ENCODE measurements around the gene TMEM125.

TMEM125 gene

DNA sequence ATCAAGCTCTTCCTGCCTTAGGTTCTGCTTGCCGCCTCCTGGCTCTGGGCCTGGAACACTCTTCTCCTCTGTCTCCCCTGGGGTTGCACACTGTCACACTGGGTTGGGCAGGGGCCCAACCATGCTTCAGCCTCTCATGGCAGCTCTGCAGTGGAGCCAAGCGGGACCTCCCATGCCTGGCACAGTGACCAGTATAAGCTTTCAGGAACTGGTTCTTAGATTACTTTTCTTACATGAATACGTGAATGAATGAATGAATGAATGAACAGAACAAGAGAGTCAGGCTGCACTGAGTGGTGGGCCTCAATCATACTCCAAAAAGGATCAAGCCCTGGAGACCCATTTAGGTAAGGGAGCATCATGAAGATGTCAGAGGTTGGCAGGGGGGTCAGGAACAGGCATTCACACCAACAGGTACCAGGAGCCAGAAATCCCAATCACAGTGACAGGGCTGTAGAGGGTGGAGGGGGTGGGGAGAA, 30.8 kb upstream of the TMEM125 start:
- Histone ChIP-seq H4K20me1 (ENCODE audit: insufficient read depth, low read length, poor library complexity, severe bottlenecking) (no peaks in the 10 kb centered on the region), H3K79me2 (ENCODE audit: insufficient read depth, low read length) (no peaks in the 10 kb centered on the region), H3K9me2 (replicated peaks; ENCODE audit: low read depth, low read length) (no peaks in the 10 kb centered on the region), H3K27me3 (ENCODE audit: insufficient read depth, low read length, poor library complexity, severe bottlenecking) (no peaks in the 10 kb centered on the region), H3F3A (ENCODE audit: low read depth) (no peaks in the 10 kb centered on the region), H3K9me3 (ENCODE audit: insufficient read depth, low read depth, low read length) (no peaks in the 10 kb centered on the region), H3K4me3 (ENCODE audit: low read length, poor library complexity, severe bottlenecking) (no peak overlapping the region), H3K36me3 (ENCODE audit: insufficient read depth, low read length) (no peaks in the 10 kb centered on the region), H2AFZ (ENCODE audit: low read length) (no peak overlapping the region), H3K4me2 (ENCODE audit: low read depth, low read length, poor library complexity, severe bottlenecking) (no peak overlapping the region), H3K9ac (ENCODE audit: low read depth, low read length, poor library complexity, severe bottlenecking) (no peak overlapping the region), H3K4me1 (ENCODE audit: insufficient read depth, low read length, poor library complexity, severe bottlenecking) (no peaks in the 10 kb centered on the region)
- no peak for TF ChIP-seq EZH2phosphoT487 (IDR thresholded peaks at IDR 0.05; ENCODE audit: borderline replicate concordance)
- TF ChIP-seq, protein P1, sequence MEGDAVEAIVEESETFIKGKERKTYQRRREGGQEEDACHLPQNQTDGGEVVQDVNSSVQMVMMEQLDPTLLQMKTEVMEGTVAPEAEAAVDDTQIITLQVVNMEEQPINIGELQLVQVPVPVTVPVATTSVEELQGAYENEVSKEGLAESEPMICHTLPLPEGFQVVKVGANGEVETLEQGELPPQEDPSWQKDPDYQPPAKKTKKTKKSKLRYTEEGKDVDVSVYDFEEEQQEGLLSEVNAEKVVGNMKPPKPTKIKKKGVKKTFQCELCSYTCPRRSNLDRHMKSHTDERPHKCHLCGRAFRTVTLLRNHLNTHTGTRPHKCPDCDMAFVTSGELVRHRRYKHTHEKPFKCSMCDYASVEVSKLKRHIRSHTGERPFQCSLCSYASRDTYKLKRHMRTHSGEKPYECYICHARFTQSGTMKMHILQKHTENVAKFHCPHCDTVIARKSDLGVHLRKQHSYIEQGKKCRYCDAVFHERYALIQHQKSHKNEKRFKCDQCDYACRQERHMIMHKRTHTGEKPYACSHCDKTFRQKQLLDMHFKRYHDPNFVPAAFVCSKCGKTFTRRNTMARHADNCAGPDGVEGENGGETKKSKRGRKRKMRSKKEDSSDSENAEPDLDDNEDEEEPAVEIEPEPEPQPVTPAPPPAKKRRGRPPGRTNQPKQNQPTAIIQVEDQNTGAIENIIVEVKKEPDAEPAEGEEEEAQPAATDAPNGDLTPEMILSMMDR (conservative IDR thresholded peaks at IDR 0.05; ENCODE audit: low read length) = no peak

- H3K4me1 ChIP-seq (ENCODE audit: insufficient read depth, low read length, poor library complexity, severe bottlenecking) = no peaks in the 10 kb centered on the region
- TF ChIP-seq, protein P1 (conservative IDR thresholded peaks at IDR 0.05; ENCODE audit: low read length) = no peak
- no peak for TF ChIP-seq EZH2phosphoT487 (IDR thresholded peaks at IDR 0.05; ENCODE audit: borderline replicate concordance)
- no peak overlapping the region for H3K9ac ChIP-seq (ENCODE audit: low read depth, low read length, poor library complexity, severe bottlenecking)
- no peaks in the 10 kb centered on the region for H3F3A ChIP-seq (ENCODE audit: low read depth)
- H4K20me1 ChIP-seq (ENCODE audit: insufficient read depth, low read length, poor library complexity, severe bottlenecking) = no peaks in the 10 kb centered on the region
- no peak overlapping the region for H3K4me3 ChIP-seq (ENCODE audit: low read length, poor library complexity, severe bottlenecking)
- no peak overlapping the region for H3K4me2 ChIP-seq (ENCODE audit: low read depth, low read length, poor library complexity, severe bottlenecking)
- H3K79me2 ChIP-seq (ENCODE audit: insufficient read depth, low read length) = no peaks in the 10 kb centered on the region
- H3K9me3 ChIP-seq (ENCODE audit: insufficient read depth, low read depth, low read length) = no peaks in the 10 kb centered on the region
- 0 out of 2 replicates have a peak overlapping the region, but pooled peaks have one; percentile 16 for H2AFZ ChIP-seq (ENCODE audit: low read length)
- no peaks in the 10 kb centered on the region for H3K36me3 ChIP-seq (ENCODE audit: insufficient read depth, low read length)
- no peaks in the 10 kb centered on the region for H3K9me2 ChIP-seq (replicated peaks; ENCODE audit: low read depth, low read length)
- no peaks in the 10 kb centered on the region for H3K27me3 ChIP-seq (ENCODE audit: insufficient read depth, low read length, poor library complexity, severe bottlenecking)
Measured at GRCh38 chr1:43239484-43239883, 30.3 kb upstream of the TMEM125 start.

- no peaks in the 10 kb centered on the region for H3K9me2 ChIP-seq (replicated peaks; ENCODE audit: low read depth, low read length)
- no peak overlapping the region for H2AFZ ChIP-seq (ENCODE audit: low read length)
- H3K36me3 ChIP-seq (ENCODE audit: insufficient read depth, low read length) = no peaks in the 10 kb centered on the region
- no peaks in the 10 kb centered on the region for H3F3A ChIP-seq (ENCODE audit: low read depth)
- no peak overlapping the region for H3K9ac ChIP-seq (ENCODE audit: low read depth, low read length, poor library complexity, severe bottlenecking)
- H3K4me1 ChIP-seq (ENCODE audit: insufficient read depth, low read length, poor library complexity, severe bottlenecking) = no peaks in the 10 kb centered on the region
- TF ChIP-seq, protein P1 (conservative IDR thresholded peaks at IDR 0.05; ENCODE audit: low read length) = no peak
- TF ChIP-seq EZH2phosphoT487 (IDR thresholded peaks at IDR 0.05; ENCODE audit: borderline replicate concordance) = no peak
- no peaks in the 10 kb centered on the region for H3K9me3 ChIP-seq (ENCODE audit: insufficient read depth, low read depth, low read length)
- H3K4me3 ChIP-seq (ENCODE audit: low read length, poor library complexity, severe bottlenecking) = no peak overlapping the region
- H3K27me3 ChIP-seq (ENCODE audit: insufficient read depth, low read length, poor library complexity, severe bottlenecking) = no peaks in the 10 kb centered on the region
- H3K79me2 ChIP-seq (ENCODE audit: insufficient read depth, low read length) = no peaks in the 10 kb centered on the region
- no peaks in the 10 kb centered on the region for H4K20me1 ChIP-seq (ENCODE audit: insufficient read depth, low read length, poor library complexity, severe bottlenecking)
- no peak overlapping the region for H3K4me2 ChIP-seq (ENCODE audit: low read depth, low read length, poor library complexity, severe bottlenecking)
Measured at GRCh38 chr1:43241413-43241836, 28.4 kb upstream of the TMEM125 start.
